ENCODE measurements around the gene VASP.

VASP gene

DNA sequence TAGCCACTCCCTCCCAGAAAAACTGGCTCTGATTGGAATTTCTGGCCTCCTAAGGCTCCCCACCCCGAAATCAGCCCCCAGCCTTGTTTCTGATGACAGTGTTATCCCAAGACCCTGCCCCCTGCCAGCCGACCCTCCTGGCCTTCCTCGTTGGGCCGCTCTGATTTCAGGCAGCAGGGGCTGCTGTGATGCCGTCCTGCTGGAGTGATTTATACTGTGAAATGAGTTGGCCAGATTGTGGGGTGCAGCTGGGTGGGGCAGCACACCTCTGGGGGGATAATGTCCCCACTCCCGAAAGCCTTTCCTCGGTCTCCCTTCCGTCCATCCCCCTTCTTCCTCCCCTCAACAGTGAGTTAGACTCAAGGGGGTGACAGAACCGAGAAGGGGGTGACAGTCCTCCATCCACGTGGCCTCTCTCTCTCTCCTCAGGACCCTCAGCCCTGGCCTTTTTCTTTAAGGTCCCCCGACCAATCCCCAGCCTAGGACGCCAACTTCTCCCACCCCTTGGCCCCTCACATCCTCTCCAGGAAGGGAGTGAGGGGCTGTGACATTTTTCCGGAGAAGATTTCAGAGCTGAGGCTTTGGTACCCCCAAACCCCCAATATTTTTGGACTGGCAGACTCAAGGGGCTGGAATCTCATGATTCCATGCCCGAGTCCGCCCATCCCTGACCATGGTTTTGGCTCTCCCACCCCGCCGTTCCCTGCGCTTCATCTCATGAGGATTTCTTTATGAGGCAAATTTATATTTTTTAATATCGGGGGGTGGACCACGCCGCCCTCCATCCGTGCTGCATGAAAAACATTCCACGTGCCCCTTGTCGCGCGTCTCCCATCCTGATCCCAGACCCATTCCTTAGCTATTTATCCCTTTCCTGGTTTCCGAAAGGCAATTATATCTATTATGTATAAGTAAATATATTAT, 33.3 kb upstream of the VASP start:
- no peak for DNase-seq

DNA sequence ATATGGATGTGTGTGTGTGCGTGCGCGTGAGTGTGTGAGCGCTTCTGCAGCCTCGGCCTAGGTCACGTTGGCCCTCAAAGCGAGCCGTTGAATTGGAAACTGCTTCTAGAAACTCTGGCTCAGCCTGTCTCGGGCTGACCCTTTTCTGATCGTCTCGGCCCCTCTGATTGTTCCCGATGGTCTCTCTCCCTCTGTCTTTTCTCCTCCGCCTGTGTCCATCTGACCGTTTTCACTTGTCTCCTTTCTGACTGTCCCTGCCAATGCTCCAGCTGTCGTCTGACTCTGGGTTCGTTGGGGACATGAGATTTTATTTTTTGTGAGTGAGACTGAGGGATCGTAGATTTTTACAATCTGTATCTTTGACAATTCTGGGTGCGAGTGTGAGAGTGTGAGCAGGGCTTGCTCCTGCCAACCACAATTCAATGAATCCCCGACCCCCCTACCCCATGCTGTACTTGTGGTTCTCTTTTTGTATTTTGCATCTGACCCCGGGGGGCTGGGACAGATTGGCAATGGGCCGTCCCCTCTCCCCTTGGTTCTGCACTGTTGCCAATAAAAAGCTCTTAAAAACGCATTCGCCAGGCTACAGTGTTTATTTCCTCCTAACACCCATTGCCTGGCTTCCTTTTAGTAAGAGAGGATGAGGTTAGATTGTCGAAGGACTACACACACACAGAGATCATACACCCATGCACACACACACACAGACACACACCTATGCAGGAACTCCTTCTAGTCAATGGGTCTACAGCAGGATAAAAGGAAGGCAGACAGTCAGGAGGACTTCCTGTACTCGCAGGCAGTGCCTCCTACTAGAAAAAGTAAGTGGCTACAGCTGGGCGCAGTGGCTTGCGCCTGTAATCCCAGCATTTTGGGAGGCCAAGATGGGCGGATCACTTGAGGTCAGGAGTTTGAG, 32.4 kb upstream of the VASP start:
- no peak for DNase-seq

- no peak for DNase-seq
Measured at GRCh38 chr19:45475537-45476291, 31.6 kb upstream of the VASP start.

DNA sequence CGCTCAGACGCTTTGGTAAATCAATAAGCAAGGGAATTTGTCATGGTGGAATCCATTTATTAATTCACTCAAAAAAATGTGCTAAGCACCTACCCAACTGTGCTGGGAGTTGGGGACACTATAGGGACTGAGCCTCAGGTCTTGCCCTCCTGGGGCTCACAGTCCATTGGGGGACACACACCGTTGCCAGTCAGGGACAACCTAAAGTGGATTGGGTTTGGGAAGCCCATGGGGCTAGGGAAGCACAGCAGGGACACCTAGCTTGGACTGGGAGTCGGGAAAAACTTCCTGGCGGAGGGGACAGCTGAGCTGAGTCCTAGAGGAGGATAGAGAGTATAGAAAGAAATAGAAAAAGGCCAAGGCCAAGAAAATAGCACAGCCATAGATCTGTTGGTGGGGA, 31.0 kb upstream of the VASP start:
- no peak for DNase-seq

GRCh38 chr19:45477186-45477585, 30.1 kb upstream of the VASP start:
- no peak for DNase-seq

GRCh38 chr19:45477713-45478453, 29.4 kb upstream of the VASP start:
- peak in 1 of 2 donors; percentile 41 for DNase-seq

GRCh38 chr19:45478454-45479238, 28.6 kb upstream of the VASP start:
- peak; percentile 90 to 92 for DNase-seq

- no peak for DNase-seq
Measured at GRCh38 chr19:45483033-45483432, 24.2 kb upstream of the VASP start.

GRCh38 chr19:45484273-45484945, 22.9 kb upstream of the VASP start:
- DNase-seq: no peak

DNA sequence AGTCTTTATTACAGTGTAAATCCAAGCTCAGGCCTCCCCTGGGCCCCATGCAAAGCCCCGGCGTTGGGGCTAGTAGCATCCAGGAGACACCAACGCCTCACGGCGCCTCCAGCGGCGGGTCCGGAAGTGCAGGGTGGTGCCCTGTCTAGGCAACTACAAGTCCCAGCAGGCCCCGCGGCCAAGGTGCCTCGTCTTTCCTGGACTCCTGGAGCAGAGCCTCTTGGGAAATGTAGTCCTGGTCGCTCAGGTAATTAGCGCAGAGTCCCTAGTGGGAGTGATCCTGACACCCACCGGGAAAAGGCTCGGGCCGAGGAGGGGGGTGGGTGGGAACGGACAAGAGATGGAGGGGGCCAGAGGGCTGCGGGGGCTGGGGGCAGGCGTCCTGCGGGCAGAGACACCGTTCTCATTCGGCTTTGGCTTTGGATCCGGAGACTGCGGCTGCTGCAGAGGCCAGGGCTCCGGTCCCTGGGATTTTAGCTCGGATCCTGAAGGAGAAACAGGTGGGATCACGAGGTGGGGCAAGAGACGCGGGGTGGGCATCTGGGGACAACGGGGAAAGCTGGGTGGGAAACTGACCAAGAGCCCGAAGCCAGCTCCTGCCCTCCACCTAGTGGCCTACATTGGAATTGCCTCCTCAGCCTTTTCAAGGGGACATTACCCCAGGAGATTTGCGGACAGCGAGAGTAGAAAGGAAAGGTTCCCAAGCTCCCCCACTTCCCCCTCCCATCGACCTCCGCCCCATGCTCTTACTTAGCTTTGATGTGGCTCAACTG, 21.8 kb upstream of the VASP start:
- peak; percentile 98 to 99 for DNase-seq

DNA sequence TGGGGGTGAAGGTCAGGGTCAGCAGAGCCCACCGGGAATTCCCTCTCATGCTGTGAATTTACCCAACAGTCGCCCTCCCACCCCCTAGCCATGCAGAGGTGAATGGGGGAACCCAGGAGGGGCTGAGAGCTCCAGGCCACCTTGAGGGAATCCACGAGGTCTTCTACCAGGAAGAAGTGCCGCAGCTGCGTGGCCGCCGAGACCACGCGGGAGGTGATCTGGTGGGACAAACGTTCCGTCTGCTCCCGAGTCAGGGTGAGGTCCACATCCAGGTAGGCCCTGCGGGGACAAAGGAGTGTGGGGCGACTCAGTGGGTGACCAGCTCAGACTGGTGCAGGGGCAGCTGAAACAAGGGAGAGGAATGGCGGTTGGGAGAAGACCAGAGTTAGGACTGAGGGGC, 18.6 kb upstream of the VASP start:
- DNase-seq: no peak

DNA sequence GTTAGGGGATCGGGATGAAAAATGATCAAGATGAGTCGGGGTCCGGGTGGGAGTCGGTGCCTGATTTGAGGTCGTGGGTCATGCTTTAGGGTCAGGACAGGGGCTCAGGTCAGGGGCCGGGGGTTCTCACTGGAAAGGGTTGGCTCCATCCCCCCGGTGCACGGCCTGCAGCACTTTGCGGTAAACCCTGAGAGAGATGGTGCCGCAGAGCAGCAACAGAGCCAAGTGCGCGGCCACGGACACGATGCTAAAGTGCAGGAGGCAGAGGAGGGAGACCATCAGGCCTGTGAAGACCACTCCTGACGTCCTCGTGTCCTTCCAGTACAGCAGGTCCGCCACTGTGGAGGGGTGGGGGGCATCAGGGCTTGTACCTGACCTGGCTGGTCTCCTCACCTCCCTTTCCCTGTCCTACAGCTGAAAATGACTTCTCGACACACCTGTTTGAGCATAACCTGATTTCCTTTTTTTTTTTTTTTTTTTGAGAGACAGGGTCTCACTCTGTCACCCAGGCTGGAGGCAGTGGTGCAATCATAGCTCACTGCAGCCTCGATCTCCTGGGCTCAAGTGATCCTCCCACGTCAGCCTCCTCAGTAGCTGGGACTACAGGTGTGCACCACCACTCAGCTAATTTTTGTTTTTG, 17.9 kb upstream of the VASP start:
- DNase-seq: no peak

- no peak for DNase-seq
Measured at GRCh38 chr19:45492137-45492626, 15.1 kb upstream of the VASP start.

- DNase-seq: no peak
Measured at GRCh38 chr19:45492627-45493470, 14.4 kb upstream of the VASP start.

DNA sequence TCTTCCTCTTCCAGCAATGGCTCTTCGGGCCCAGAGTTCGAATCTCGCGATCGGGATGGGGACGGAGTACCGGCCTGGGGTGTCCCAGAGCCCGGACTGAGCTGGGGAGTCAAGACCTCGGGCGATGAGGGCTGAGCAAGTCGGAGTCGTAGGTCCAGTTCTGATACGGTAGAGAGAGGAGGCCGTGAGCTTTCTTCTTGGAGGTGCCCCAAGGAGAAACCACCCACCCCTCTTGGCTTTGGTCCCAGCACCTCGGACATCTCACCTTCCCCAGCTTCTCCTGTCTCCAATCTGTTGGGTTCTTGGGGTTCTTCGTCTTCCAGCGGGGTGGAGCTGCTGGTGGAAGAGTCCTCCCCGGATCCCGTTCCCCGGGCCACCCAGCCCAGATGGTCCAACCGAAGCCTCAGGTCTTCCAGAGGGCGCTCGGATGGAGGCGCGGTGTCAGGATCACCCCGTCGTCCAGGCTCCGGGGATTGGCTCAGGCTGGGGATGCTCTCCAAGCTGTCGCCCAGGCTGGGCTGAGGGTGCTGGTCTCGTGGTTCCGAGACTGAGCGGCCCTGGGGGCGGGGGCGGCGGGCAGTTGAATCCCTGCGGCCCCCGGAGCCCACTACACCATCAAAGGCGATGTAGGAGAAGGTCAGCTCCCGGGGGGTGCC, 12.9 kb upstream of the VASP start:
- DNase-seq: no peak

GRCh38 chr19:45495178-45495577, 12.1 kb upstream of the VASP start:
- no peak for DNase-seq

GRCh38 chr19:45496349-45496953, 10.8 kb upstream of the VASP start:
- no peak for DNase-seq

All from stimulated activated CD4-positive, alpha-beta T cell treated with anti-CD3 and anti-CD28 coated beads, Interleukin-2, amount 100 ng/mL, for 48 hours (primary cell).